ENCODE results near the gene SPAG9. TPM values are rescaled to one million over a fixed set of nuclear protein-coding genes. Genes with fewer than 3 reads are reported as not detected.

SPAG9 gene
- total and polyA plus RNA-seq, 2 of the 8 experiments (the other 6 are each of a cell fraction or from before 2014, with no cell fraction given): 9.8 to 63.8 TPM

- TF ChIP-seq CHD7 (IDR thresholded peaks at IDR 0.05; ENCODE audit: insufficient replicate concordance, low read length): no peak
- TF ChIP-seq CEBPB (IDR thresholded peaks at IDR 0.05; ENCODE audit: low read depth, low read length): no peak
- no peak for TF ChIP-seq HDAC2 (IDR thresholded peaks at IDR 0.05; ENCODE audit: borderline replicate concordance in 1 of 2, low read depth in 2 of 2, low read length in 2 of 2)
- no peak for TF ChIP-seq CHD2 (IDR thresholded peaks at IDR 0.05; ENCODE audit: low read length)
Observed at GRCh38 chr17:50938821-50939541, 181.7 kb downstream of the SPAG9 start (continued).

All from H1 (cell line).